ENCODE results near the gene ZNF423.

ZNF423 gene

GRCh38 chr16:49558451-49558850 lies 297.5 kb downstream of the ZNF423 start:
- no peak for DNase-seq (ENCODE audit: low read depth, low spot score)

GRCh38 chr16:49556606-49557446 lies 299.1 kb downstream of the ZNF423 start:
- peak; percentile 47 for DNase-seq (ENCODE audit: low read depth, low spot score)

- DNase-seq (ENCODE audit: low read depth, low spot score), result no peak
Observed at GRCh38 chr16:49556249-49556605, 299.7 kb downstream of the ZNF423 start.

GRCh38 chr16:49554681-49555080 lies 301.2 kb downstream of the ZNF423 start:
- no peak for DNase-seq (ENCODE audit: low read depth, low spot score)

GRCh38 chr16:49552313-49552928 lies 303.5 kb downstream of the ZNF423 start:
- DNase-seq (ENCODE audit: low read depth, low spot score), result no peak

GRCh38 chr16:49550666-49551065 lies 305.2 kb downstream of the ZNF423 start:
- DNase-seq (ENCODE audit: low read depth, low spot score), result no peak

- DNase-seq (ENCODE audit: low read depth, low spot score), result no peak
Observed at GRCh38 chr16:49550140-49550539, 305.8 kb downstream of the ZNF423 start.

- DNase-seq (ENCODE audit: low read depth, low spot score), result no peak
Observed at GRCh38 chr16:49548325-49548970, 307.5 kb downstream of the ZNF423 start.

- DNase-seq (ENCODE audit: low read depth, low spot score), result no peak
Observed at GRCh38 chr16:49547448-49547847, 308.5 kb downstream of the ZNF423 start.

GRCh38 chr16:49546735-49547134 lies 309.2 kb downstream of the ZNF423 start:
- DNase-seq (ENCODE audit: low read depth, low spot score), result no peak

- DNase-seq (ENCODE audit: low read depth, low spot score), result no peak
Observed at GRCh38 chr16:49545741-49546448, 310.0 kb downstream of the ZNF423 start.

GRCh38 chr16:49545243-49545642 lies 310.7 kb downstream of the ZNF423 start:
- DNase-seq (ENCODE audit: low read depth, low spot score), result no peak

- no peak for DNase-seq (ENCODE audit: low read depth, low spot score)
Observed at GRCh38 chr16:49544828-49545227, 311.1 kb downstream of the ZNF423 start.

- DNase-seq (ENCODE audit: low read depth, low spot score), result no peak
Observed at GRCh38 chr16:49543631-49543946, 312.3 kb downstream of the ZNF423 start.

- DNase-seq (ENCODE audit: low read depth, low spot score), result no peak
Observed at GRCh38 chr16:49542946-49543630, 312.8 kb downstream of the ZNF423 start.

- no peak for DNase-seq (ENCODE audit: low read depth, low spot score)
Observed at GRCh38 chr16:49542391-49542891, 313.5 kb downstream of the ZNF423 start.

- no peak for DNase-seq (ENCODE audit: low read depth, low spot score)
Observed at GRCh38 chr16:49540836-49541235, 315.1 kb downstream of the ZNF423 start.

- DNase-seq (ENCODE audit: low read depth, low spot score), result no peak
Observed at GRCh38 chr16:49539758-49540157, 316.2 kb downstream of the ZNF423 start.

GRCh38 chr16:49537924-49538459 lies 317.9 kb downstream of the ZNF423 start:
- DNase-seq (ENCODE audit: low read depth, low spot score), result no peak

- no peak for DNase-seq (ENCODE audit: low read depth, low spot score)
Observed at GRCh38 chr16:49534901-49535610, 320.9 kb downstream of the ZNF423 start.

GRCh38 chr16:49533422-49533821 lies 322.5 kb downstream of the ZNF423 start:
- DNase-seq (ENCODE audit: low read depth, low spot score), result no peak
